ENCODE data around the gene SPESP1. TPM values are rescaled to one million over a fixed set of nuclear protein-coding genes. Genes with fewer than 3 reads are reported as not detected.

Gene SPESP1
- total RNA-seq, 2 donors from 2014 or later: 0.96 to 14.3 TPM

GRCh38 chr15:68989541-68990230 is 59.4 kb downstream of the SPESP1 start:
- intact Hi-C loops (cut with DNase I): no loop called here
- H3K4me1 ChIP-seq (replicated peaks): no peaks in the 10 kb centered on the region
- no peak overlapping the region for H3K4me3 ChIP-seq
- DNase-seq (ENCODE audit: low spot score): no peak
- H3K9me3 ChIP-seq: no peaks in the 10 kb centered on the region
- H3K27ac ChIP-seq: no peak overlapping the region
- 86% methylated on average over 2 of the region's 2 CpGs for WGBS
- no peaks in the 10 kb centered on the region for H3K36me3 ChIP-seq
- H3K27me3 ChIP-seq (replicated peaks; ENCODE audit: insufficient read depth): no peaks in the 10 kb centered on the region
- TF ChIP-seq POLR2AphosphoS5 (IDR thresholded peaks at IDR 0.05) (no peak), POLR2A (IDR thresholded peaks at IDR 0.05) (no peak), CTCF (IDR thresholded peaks at IDR 0.05) (no peak)

- no peak for DNase-seq (ENCODE audit: low spot score)
- 87% methylated on average over 7 of the region's 7 CpGs for WGBS
- TF ChIP-seq POLR2AphosphoS5 (IDR thresholded peaks at IDR 0.05) (no peak), POLR2A (IDR thresholded peaks at IDR 0.05) (no peak), CTCF (IDR thresholded peaks at IDR 0.05) (no peak)
- H3K9me3 ChIP-seq: no peaks in the 10 kb centered on the region
- H3K4me3 ChIP-seq: no peak overlapping the region
- no peaks in the 10 kb centered on the region for H3K36me3 ChIP-seq
- no peak overlapping the region for H3K27ac ChIP-seq
- intact Hi-C loops (cut with DNase I): no loop called here
- no peaks in the 10 kb centered on the region for H3K27me3 ChIP-seq (replicated peaks; ENCODE audit: insufficient read depth)
- no peaks in the 10 kb centered on the region for H3K4me1 ChIP-seq (replicated peaks)
Observed at GRCh38 chr15:68990231-68990991, 60.1 kb downstream of the SPESP1 start.

GRCh38 chr15:68990992-68991500 is 60.7 kb downstream of the SPESP1 start:
- Histone ChIP-seq H3K27me3 (replicated peaks; ENCODE audit: insufficient read depth) (no peaks in the 10 kb centered on the region), H3K9me3 (no peaks in the 10 kb centered on the region), H3K4me1 (replicated peaks) (no peaks in the 10 kb centered on the region), H3K27ac (no peak overlapping the region), H3K4me3 (no peak overlapping the region), H3K36me3 (no peaks in the 10 kb centered on the region)
- no peak for DNase-seq (ENCODE audit: low spot score)
- TF ChIP-seq CTCF (IDR thresholded peaks at IDR 0.05): no peak
- no peak for TF ChIP-seq POLR2A (IDR thresholded peaks at IDR 0.05)
- no peak for TF ChIP-seq POLR2AphosphoS5 (IDR thresholded peaks at IDR 0.05)
- 74% methylated on average over 5 of the region's 5 CpGs for WGBS
- intact Hi-C loops (cut with DNase I): no loop called here

- H3K4me1 ChIP-seq (replicated peaks): no peaks in the 10 kb centered on the region
- peak; percentile 24 for DNase-seq (ENCODE audit: low spot score)
- WGBS: 60% methylated on average over 4 of the region's 4 CpGs
- intact Hi-C loops (cut with DNase I): no loop called here
- TF ChIP-seq POLR2AphosphoS5 (IDR thresholded peaks at IDR 0.05) (no peak), CTCF (IDR thresholded peaks at IDR 0.05) (no peak), POLR2A (IDR thresholded peaks at IDR 0.05) (no peak)
- no peak overlapping the region for H3K4me3 ChIP-seq
- H3K27me3 ChIP-seq (replicated peaks; ENCODE audit: insufficient read depth): no peaks in the 10 kb centered on the region
- H3K27ac ChIP-seq: no peak overlapping the region
- H3K9me3 ChIP-seq: no peaks in the 10 kb centered on the region
- no peaks in the 10 kb centered on the region for H3K36me3 ChIP-seq
Observed at GRCh38 chr15:68991723-68992122, 61.4 kb downstream of the SPESP1 start.

All from prostate gland (tissue), 2 donors.